Gastroesophageal sphincter (tissue), 3 donors: ENCODE measurements around the gene ANKDD1B.

Experiments
- POLR2A ChIP-seq, 2 donors: fragments of 450-650 bp; IDR thresholded peaks; one replicate each; pipeline ENCODE4 v1.6.1; 2017; ENCODE audit warnings: antibody characterized with exemption in 2 of 2, mild to moderate bottlenecking in 2 of 2, moderate library complexity in 1 of 2
- POLR2AphosphoS5 ChIP-seq: sonication (generic); formaldehyde crosslinking; IDR thresholded peaks from one replicate; pipeline ENCODE4 v1.6.1; 2017; ENCODE audit warnings: antibody characterized with exemption
- TF ChIP-seq, protein P1 (sequence below), 4 experiments: fragments of 200-600 bp in 2 of 4; fragments of 450-650 bp in 2 of 4; sonication (generic) in 1 of 4; IDR thresholded peaks; one replicate each; pipeline ENCODE4 v1.5.1; 2017 to 2019; ENCODE audit warnings: antibody characterized with exemption in 4 of 4, mild to moderate bottlenecking in 2 of 4, moderate library complexity in 2 of 4

DNA sequence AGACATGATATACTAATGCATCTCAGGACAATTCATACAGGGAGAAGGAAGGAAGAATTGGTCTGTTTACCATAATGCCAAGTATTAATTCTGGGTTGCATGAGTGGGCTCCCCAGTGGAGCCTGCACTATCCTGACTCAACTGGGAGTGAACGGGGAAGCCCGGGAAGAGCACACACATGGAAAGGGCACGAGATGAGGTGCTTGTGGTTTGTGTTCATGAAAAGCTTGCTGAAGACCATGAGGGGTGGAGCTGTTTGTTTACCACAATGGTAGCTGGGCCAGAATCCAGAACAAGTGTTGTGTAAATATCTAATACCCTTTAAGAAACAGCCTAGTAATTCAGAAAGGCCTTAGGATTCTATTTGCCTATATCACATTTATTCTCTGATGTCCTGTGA lies 61.4 kb downstream of the ANKDD1B start:
- TF ChIP-seq POLR2A (IDR thresholded peaks at IDR 0.05), result no peak
- no peak for TF ChIP-seq POLR2AphosphoS5
- TF ChIP-seq, protein P1, sequence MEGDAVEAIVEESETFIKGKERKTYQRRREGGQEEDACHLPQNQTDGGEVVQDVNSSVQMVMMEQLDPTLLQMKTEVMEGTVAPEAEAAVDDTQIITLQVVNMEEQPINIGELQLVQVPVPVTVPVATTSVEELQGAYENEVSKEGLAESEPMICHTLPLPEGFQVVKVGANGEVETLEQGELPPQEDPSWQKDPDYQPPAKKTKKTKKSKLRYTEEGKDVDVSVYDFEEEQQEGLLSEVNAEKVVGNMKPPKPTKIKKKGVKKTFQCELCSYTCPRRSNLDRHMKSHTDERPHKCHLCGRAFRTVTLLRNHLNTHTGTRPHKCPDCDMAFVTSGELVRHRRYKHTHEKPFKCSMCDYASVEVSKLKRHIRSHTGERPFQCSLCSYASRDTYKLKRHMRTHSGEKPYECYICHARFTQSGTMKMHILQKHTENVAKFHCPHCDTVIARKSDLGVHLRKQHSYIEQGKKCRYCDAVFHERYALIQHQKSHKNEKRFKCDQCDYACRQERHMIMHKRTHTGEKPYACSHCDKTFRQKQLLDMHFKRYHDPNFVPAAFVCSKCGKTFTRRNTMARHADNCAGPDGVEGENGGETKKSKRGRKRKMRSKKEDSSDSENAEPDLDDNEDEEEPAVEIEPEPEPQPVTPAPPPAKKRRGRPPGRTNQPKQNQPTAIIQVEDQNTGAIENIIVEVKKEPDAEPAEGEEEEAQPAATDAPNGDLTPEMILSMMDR (IDR thresholded peaks at IDR 0.05), result no peak
